Measurements from ENCODE around the gene RSPH6A. TPM values are rescaled to one million over a fixed set of nuclear protein-coding genes. Genes with fewer than 3 reads are reported as not detected.

RSPH6A gene
- total RNA-seq, 2 experiments from 2014 or later = 0.17 to 0.25 TPM

GRCh38 chr19:45772912-45773311 lies 42.2 kb downstream of the RSPH6A start:
- Histone ChIP-seq H3K27me3 (ENCODE audit: control insufficient read depth in 1 of 2, insufficient read depth in 2 of 2, low read length in 2 of 2) (peaks cover 2 to 6% of the 10 kb centered on the region in 2 experiments), H3K4me3 (ENCODE audit: low read length) (no peak overlapping the region), H3K27ac (ENCODE audit: low read depth in 1 of 2, low read length in 2 of 2) (no peak overlapping the region), H3K9me3 (ENCODE audit: control insufficient read depth in 1 of 2, insufficient read depth in 1 of 2, low read length in 2 of 2) (no peaks in the 10 kb centered on the region), H3K36me3 (ENCODE audit: insufficient read depth, low read length) (peaks cover 13% of the 10 kb centered on the region), H3K4me1 (ENCODE audit: insufficient read depth, low read length) (peaks cover 28% of the 10 kb centered on the region)
- Mint-ChIP-seq H3K36me3 (ENCODE audit: low read depth) (peaks cover 11% of the 10 kb centered on the region), H3K27ac (no peak overlapping the region), H3K9me3 (no peaks in the 10 kb centered on the region), H3K27me3 (no peaks in the 10 kb centered on the region), H3K4me1 (ENCODE audit: low read depth) (peaks cover 25% of the 10 kb centered on the region), H3K4me3 (no peak overlapping the region)
- intact Hi-C loops (cut with DNase I, micrococcal nuclease) = loop anchor here (5.0 to 10.0 kb wide), 2 partner anchors 242 to 244 kb away; no protein-coding TSS in a partner anchor
- ATAC-seq (ENCODE audit: poor library complexity) (no peak), DNase-seq (no peak)
- no peak for TF ChIP-seq CTCF (IDR thresholded peaks at IDR 0.05)
- ChIA-PET POLR2A (interaction anchor here (0.9 to 2.1 kb wide), 4 partner anchors 16 to 26 kb away, joined by 3 to 13 read pairs (median 4); partner anchors contain the start of gene DMWD), CTCF (interaction anchor here (1.7 to 7.2 kb wide), 3 partner anchors 19 to 44 kb away, joined by 4 to 172 read pairs (median 5); partner anchors contain the start of gene DMWD)

GRCh38 chr19:45772130-45772840 lies 42.8 kb downstream of the RSPH6A start:
- H3K4me3 Mint-ChIP-seq = peak overlapping the region; percentile 3
- no peaks in the 10 kb centered on the region for H3K27me3 Mint-ChIP-seq
- DNase-seq (no peak), ATAC-seq (ENCODE audit: poor library complexity) (no peak)
- H3K36me3 ChIP-seq (ENCODE audit: insufficient read depth, low read length) = peaks cover 7% of the 10 kb centered on the region
- peaks cover 35% of the 10 kb centered on the region for H3K4me1 ChIP-seq (ENCODE audit: insufficient read depth, low read length)
- intact Hi-C loops (cut with DNase I, micrococcal nuclease) = loop anchor here (5.0 to 10.0 kb wide), 2 partner anchors 243 to 245 kb away; no protein-coding TSS in a partner anchor
- peaks cover 7 to 9% of the 10 kb centered on the region in 2 experiments for H3K27me3 ChIP-seq (ENCODE audit: control insufficient read depth in 1 of 2, insufficient read depth in 2 of 2, low read length in 2 of 2)
- peaks cover 11% of the 10 kb centered on the region for H3K36me3 Mint-ChIP-seq (ENCODE audit: low read depth)
- H3K4me1 Mint-ChIP-seq (ENCODE audit: low read depth) = peaks cover 25% of the 10 kb centered on the region
- no peak overlapping the region for H3K4me3 ChIP-seq (ENCODE audit: low read length)
- H3K27ac ChIP-seq (ENCODE audit: low read depth in 1 of 2, low read length in 2 of 2) = no peak overlapping the region
- CTCF ChIA-PET = interaction anchor here (0.5 to 7.2 kb wide), 4 partner anchors 10 to 45 kb away, joined by 3 to 172 read pairs (median 4); partner anchors contain the start of genes DMPK and DMWD
- TF ChIP-seq CTCF (IDR thresholded peaks at IDR 0.05) = no peak
- no peaks in the 10 kb centered on the region for H3K9me3 Mint-ChIP-seq
- peaks cover 0 to under 1% of the 10 kb centered on the region in 2 experiments for H3K9me3 ChIP-seq (ENCODE audit: control insufficient read depth in 1 of 2, insufficient read depth in 1 of 2, low read length in 2 of 2)
- H3K27ac Mint-ChIP-seq = no peak overlapping the region
- POLR2A ChIA-PET = interaction anchor here (0.6 to 2.1 kb wide), 4 partner anchors 16 to 596 kb away, joined by 3 to 13 read pairs (median 4); partner anchors contain the start of gene DMWD

- ChIA-PET POLR2A (interaction anchor here (1.3 to 3.4 kb wide), 4 partner anchors 20 to 41 kb away, joined by 3 to 52 read pairs (median 32); partner anchors contain the start of genes DMWD and FBXO46), CTCF (interaction anchor here (0.5 to 7.2 kb wide), 5 partner anchors 9 to 252 kb away, joined by 3 to 172 read pairs (median 5); partner anchors contain the start of gene DMWD)
- TF ChIP-seq CTCF (IDR thresholded peaks at IDR 0.05) = no peak
- Mint-ChIP-seq H3K27me3 (no peaks in the 10 kb centered on the region), H3K36me3 (ENCODE audit: low read depth) (peaks cover 3% of the 10 kb centered on the region), H3K27ac (no peak overlapping the region), H3K4me1 (ENCODE audit: low read depth) (peaks cover 25% of the 10 kb centered on the region), H3K4me3 (peak overlapping the region; percentile 54), H3K9me3 (no peaks in the 10 kb centered on the region)
- peak in 2 of 14 experiments; percentile 24 to 49 for DNase-seq
- ATAC-seq (ENCODE audit: poor library complexity) = no peak
- Histone ChIP-seq H3K27ac (ENCODE audit: low read depth in 1 of 2, low read length in 2 of 2) (no peak overlapping the region), H3K4me1 (ENCODE audit: insufficient read depth, low read length) (peaks cover 35% of the 10 kb centered on the region), H3K27me3 (ENCODE audit: control insufficient read depth in 1 of 2, insufficient read depth in 2 of 2, low read length in 2 of 2) (peaks cover 12 to 16% of the 10 kb centered on the region in 2 experiments), H3K9me3 (ENCODE audit: control insufficient read depth in 1 of 2, insufficient read depth in 1 of 2, low read length in 2 of 2) (peaks cover 0 to 8% of the 10 kb centered on the region in 2 experiments), H3K4me3 (ENCODE audit: low read length) (no peak overlapping the region), H3K36me3 (ENCODE audit: insufficient read depth, low read length) (no peaks in the 10 kb centered on the region)
- intact Hi-C loops (cut with DNase I, micrococcal nuclease) = loop anchor here (2.0 to 10.0 kb wide), 3 partner anchors 39 to 246 kb away; partner anchors contain the start of gene MEIOSIN (in 1 of the 2)
These were observed 43.7 kb downstream of the RSPH6A start for GRCh38 chr19:45771311-45771933.

Data from CD4-positive, alpha-beta T cell (primary cell).